Adipose tissue (tissue), 3 donors: ENCODE results near the gene SFXN2. TPM values are rescaled to one million over a fixed set of nuclear protein-coding genes. Genes with fewer than 3 reads are reported as not detected.

Source experiments
- H3K27ac ChIP-seq: one replicate; pipeline ENCODE4 v1.5.1; 2013; ENCODE audit warnings: low read depth, low read length
- WGBS, 3 donors: extraction: QIAGEN DNeasy Blood & Tissue Kit; methylation state at CpG; one replicate each; pipeline ENCODE4 v1.1.7; 2013; 5-methylcytosine and 5-hydroxymethylcytosine counted together
- polyA plus RNA-seq, 3 donors: library from polyadenylated mRNA; stranded (reverse); fragments of 200-250 nt; gene quantifications; one replicate each; pipeline ENCODE4 v1.2.3, GENCODE V29; 2013
- donor health status: healthy with polysubstance abuse.
- donor health status: Bipolar disorder and iron deficiency.
- donor health status: healthy.

SFXN2 gene
- polyA plus RNA-seq, 3 donors, result 3.0 to 11.5 (median 10.8) TPM

DNA sequence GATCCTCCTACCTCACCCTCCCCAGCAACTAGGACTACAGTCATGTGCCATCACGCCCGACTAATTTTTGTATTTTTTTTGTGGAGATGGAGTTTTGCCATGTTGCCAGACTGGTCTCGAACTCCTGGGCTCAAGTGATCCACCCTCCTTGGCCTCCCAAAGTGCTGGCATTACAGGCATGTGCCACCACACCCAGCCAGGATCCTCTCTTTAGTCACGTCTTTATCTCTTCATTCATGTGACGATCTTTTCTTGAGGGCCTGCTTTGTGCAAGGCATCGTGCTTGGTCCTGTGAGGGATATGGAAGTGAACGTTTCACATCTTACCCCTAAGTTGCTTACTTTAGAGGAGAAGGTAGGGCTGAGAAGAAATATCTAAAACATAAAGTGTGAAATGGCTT is 50.9 kb downstream of the SFXN2 start:
- no peak overlapping the region for H3K27ac ChIP-seq
- WGBS, 3 donors, result 78 to 87% (median 81%) methylated on average over 7 of the region's 7 CpGs

DNA sequence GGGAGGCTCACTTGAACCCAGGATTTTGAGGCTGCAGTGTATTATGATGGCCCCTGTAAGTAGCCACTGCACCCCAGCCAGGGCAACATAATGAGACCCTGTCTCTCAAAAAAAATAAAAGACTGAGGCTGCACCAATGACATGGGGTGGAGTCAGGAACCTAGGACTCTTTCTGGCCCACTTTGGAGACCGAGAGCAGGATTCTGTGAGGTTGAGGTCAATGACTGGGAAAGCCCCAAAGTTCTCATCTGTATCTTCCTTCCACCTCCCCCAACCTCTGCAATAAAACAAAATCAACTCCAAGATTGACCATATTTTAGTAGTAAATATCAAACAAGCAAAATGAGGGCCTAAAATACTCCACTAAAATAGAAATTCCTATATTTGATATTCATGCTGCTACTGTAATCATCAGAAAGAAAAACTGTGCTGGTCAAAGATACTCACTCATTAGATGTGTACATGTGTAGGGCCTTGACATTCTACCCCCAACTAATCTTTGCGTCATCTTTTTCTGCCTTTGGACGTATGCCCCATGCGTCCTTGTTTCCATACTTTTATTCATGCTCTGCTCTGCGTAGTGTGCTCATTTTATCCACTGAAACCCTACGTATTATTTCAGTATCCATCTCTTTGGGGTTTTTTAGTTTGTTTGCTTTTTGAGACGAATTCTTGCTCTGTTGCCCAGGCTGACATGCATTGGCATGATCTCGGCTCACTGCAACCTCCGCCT is 53.2 kb downstream of the SFXN2 start:
- 91 to 93% (median 91%) methylated on average over 9 of the region's 9 CpGs for WGBS, 3 donors
- H3K27ac ChIP-seq, result no peak overlapping the region

DNA sequence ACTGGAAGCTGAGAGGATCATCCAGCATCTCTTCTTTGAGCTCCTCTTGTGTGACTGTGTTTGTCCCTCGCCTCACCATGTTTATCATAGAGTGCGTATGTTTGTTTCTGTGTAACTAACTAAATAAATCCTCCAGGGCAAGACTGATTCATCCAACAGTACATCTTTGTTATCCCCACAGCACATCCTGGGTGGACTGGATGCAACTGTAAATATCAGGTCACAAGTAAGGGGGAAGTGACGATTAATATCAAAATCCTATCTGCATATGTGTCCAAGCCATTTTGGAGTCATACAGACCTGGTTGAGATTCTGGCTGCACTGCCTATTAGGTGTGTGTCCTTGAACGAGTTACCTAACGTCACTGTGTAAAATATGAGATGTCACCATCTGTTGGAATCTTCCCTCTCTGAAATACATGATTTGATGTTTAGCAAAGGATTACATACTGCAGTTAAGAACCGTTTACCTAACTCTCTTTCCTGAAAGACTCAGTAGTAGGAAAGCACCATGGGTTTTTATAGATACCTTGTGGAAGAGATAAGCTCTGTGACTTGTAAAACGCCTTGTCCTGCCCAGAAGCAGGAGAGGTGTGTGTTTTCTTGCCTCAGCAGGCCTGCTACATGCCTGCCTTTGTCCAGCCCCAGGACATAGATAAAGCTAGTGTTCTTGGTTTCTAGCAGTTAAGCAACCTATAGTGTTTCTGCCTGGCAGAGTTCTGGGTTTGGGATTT is 55.1 kb downstream of the SFXN2 start:
- H3K27ac ChIP-seq, result no peak overlapping the region
- 49 to 79% (median 75%) methylated on average over 7 of the region's 7 CpGs for WGBS, 3 donors

DNA sequence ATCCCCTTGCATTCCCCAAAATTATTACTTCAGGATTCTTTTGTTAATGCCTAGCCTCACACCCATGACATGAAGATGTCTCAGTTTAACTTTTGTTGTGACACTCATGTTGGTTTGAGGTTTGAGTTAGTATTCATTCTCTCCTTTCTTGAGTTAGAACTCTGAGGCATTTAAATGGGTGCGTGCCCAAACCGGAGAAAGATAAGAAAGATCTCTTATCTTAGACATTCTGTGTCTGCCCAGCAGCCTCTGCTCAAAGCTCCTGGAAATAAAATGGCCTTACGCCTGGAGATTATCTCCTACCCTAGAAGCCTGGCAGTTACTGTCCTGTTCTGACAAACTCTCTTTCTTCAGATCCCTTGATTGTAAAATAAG is 55.7 kb downstream of the SFXN2 start:
- H3K27ac ChIP-seq, result no peak overlapping the region
- 65 to 83% (median 77%) methylated on average over 3 of the region's 3 CpGs for WGBS, 3 donors

DNA sequence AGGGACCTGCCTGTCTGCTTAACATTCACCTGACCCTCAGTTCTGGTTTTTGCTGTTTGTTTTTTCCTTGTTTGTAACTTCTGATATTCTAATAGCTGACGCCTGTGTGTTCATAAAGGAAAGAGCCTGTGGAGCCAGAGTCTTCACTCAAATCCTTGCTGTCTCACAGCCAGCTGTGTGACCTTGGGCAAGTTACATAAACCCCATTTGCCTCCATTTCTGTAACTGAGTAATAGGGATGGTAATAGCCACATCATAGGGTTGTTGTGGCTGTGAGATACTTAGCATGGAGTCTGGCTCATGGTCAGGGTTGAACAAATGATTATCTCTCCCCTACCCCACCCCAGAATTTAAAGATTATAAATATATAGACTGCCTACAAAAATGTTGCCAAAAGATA is 56.4 kb downstream of the SFXN2 start:
- H3K27ac ChIP-seq, result no peak overlapping the region
- 19 to 86% (median 57%) methylated on average over 1 of the region's 1 CpG for whole genome bisulfite sequencing, 3 donors

DNA sequence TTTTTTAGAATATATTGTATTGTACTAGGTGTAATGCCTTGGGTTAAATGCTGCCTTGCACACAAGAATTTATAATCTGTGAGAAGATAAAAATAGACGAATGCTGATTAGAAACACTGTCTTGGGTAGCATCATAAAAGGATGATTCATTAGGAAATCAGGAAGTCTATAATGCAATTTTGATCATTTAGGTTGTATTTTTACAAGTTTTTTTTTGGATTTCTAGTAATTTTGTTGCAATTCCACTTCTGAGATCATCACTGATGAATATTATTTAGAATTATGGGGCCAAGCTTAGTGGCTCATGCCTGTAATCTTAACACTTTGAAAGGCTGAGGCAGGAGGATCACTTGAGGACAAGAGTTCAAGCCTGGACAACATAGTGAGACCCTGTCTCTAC is 58.9 kb downstream of the SFXN2 start:
- 42 to 59% (median 44%) methylated on average over 1 of the region's 1 CpG for WGBS, 3 donors

DNA sequence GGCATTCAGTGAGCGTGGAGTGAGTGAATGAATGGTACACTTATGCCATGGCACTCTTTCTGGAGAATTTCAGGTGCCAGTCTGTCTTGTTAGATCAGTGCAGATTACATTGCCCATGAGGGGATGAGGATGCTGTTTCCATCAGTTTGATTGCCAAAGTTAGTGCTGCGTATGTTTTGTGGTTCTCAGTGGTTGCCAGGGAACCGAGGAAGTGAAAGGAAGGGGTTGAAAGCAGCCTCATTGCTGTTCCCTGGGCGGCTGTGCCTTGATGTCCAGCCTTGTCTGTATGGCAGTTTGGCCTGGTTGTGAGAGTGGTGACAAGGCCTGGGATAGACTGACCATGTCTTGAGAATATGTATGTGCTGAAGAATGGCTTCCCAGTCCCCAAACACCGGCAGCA is 59.5 kb downstream of the SFXN2 start:
- 47 to 80% (median 49%) methylated on average over 5 of the region's 5 CpGs for WGBS, 3 donors
- H3K27ac ChIP-seq, result no peak overlapping the region

More for the DNA sequence above, 58.9 kb downstream of the SFXN2 start:
- no peak overlapping the region for H3K27ac ChIP-seq

DNA sequence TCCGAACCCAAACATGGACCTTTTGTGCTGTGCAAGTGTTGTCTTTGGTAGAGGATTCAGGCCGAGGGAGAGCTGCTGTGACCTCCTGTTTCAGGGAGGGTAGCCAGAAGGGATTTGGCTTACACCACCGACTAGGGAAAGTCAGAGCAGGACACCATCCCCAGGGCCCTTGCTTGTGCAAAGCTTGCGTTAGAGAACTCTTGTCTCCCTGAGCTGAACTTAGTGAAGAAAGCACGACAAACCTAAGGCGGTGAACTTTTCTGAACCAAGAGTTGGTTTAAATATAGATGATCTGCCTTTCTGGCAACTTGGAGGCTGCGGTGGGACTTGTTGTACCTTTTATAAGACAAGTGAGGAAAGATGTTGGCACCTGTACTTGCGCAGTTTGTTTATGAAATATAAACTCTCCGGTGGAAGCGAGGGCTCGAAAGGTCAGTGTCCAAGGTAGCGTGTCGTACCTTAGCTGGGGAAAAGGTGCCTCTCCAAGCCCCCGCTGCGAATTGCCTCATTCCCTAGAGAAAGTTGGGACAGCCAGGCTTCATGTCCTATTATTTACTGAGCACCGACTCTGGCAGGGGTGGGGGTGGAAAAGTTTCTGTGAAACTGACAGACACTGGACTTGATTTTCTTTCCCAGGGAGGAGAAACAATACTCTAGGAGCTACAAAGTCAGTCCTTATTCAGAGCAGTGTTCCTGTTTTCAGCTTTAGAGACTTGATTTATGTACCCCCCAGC is 60.9 kb downstream of the SFXN2 start:
- H3K27ac ChIP-seq, result peak overlapping the region; percentile 78
- WGBS, 3 donors, result 44 to 46% (median 44%) methylated on average over 16 of the region's 16 CpGs

DNA sequence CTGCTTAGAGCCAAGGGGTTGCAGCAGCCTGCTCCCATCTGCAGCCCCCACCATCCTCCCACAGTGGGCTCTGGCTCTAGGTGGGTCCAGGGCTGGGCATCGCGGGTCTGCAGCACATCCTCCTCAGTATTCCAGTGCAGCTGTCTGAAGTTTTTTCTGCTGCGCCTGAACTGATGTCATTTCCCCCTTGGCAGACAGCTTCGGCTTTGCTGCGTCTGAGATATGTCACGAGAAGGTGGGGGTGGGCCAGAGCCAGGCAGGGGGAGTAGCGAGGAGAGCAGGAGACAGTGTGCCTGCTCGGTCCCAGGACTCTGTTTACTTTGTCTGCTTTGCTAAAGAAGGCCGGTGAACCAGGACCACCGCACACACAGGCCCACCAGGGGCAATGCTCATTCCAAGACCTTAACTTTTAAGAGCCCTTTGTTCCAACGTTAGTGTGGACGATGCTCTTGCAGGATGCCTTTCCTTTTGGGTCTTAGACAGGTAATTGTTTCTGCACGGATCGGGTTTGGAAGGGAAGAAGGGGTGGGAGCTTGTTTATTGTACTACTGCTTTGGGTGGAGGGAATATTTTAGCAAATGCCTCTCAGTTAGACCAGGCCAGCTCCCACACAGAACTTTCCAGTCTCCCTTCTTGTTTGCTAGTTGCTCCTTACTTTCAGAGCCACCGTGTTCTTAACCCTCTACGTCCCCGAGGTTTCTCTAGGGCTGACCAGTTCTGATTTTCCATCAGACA is 61.7 kb downstream of the SFXN2 start:
- 9 to 12% (median 12%) methylated on average over 17 of the region's 17 CpGs for WGBS, 3 donors
- peak overlapping the region; percentile 78 for H3K27ac ChIP-seq

DNA sequence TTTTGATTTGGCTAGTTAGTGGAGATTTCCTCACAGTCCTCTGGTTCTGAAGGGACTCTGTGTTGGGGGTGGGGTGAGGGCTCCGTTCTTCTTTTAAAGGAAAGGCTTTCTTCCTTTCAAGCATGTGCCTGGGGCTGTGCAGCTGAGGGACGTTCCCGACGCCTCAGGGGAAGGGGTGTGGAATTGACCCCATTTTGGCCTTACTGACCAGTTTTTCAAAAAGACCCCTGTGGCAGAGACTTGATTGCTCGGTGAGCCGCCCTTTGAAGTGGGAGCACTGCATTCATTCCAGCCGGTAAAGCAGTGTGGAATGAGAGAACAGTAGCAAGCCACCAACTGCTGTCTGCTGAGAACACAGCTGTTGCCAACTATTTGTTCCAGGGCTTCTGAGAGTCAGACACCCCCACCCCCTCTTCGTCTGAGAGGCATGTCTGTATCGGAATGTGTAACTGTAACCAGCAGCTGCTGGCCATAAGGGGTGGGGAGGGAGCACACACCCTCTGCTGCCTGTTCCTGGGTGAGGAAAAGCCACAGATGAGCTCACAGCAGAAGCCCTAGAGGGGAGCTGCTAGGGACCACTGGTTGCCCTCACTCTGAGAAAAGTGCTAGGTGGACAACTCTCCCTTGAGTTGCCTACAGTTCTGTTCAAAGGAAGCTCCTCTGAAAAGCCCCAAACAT is 62.5 kb downstream of the SFXN2 start:
- peak overlapping the region; percentile 78 for H3K27ac ChIP-seq
- 2 to 21% (median 20%) methylated on average over 9 of the region's 9 CpGs for WGBS, 3 donors

DNA sequence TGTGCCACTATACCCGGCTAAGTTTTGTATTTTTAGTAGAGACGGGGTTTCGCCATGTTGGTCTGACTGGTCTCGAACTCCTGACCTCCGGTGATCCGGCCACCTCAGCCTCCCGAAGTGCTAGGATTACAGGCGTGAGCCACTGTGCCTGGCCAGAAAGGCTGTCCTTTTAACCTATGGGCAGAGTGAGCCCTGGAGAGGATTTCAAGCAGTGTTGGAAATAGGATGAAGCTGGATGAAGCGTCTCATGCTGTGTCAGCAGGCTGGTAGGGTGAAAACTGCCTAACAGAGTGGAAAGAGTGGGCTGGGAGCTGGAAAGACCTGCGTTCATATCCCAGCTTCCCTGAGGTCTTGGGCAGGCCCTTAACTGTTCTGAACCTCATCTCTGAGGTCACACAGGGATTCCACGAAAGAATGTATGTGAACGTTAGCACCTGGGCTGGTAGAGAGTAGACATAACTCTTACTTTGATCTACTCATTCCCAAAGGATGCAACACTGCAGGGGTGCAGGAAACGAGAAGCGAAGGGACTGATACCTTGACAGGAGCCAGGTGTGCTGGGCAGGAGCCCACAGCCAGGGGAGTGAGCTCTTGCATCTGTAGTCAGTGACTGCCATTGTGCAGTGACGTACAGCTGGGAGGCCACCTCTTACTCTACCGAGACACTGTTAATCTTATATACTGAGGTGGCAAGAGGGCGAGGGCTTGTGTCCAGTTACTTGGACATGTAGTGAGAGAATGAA is 63.4 kb downstream of the SFXN2 start:
- H3K27ac ChIP-seq, result peak overlapping the region; percentile 78
- WGBS, 3 donors, result 75 to 83% (median 79%) methylated on average over 17 of the region's 17 CpGs

DNA sequence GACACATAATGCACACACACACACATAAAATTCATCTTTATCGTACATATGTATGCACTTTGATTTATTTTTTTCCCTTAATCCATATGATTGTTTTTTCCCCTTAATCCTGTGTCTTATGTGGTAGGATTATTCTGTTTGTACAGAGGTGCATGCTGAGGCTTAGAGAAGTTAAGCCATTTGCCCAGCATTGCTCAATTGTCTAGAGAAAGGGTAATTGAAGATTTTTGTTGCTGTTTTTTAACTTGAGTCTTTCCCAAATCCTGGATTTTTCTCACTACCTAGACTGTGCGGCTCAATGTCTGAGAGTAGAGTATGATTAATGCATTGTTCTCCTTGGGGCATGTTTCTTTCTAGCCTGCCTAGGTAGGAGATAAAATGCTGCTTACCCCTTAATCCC is 64.3 kb downstream of the SFXN2 start:
- no peak overlapping the region for H3K27ac ChIP-seq
- WGBS, 3 donors, result 72 to 86% (median 82%) methylated on average over 2 of the region's 2 CpGs

DNA sequence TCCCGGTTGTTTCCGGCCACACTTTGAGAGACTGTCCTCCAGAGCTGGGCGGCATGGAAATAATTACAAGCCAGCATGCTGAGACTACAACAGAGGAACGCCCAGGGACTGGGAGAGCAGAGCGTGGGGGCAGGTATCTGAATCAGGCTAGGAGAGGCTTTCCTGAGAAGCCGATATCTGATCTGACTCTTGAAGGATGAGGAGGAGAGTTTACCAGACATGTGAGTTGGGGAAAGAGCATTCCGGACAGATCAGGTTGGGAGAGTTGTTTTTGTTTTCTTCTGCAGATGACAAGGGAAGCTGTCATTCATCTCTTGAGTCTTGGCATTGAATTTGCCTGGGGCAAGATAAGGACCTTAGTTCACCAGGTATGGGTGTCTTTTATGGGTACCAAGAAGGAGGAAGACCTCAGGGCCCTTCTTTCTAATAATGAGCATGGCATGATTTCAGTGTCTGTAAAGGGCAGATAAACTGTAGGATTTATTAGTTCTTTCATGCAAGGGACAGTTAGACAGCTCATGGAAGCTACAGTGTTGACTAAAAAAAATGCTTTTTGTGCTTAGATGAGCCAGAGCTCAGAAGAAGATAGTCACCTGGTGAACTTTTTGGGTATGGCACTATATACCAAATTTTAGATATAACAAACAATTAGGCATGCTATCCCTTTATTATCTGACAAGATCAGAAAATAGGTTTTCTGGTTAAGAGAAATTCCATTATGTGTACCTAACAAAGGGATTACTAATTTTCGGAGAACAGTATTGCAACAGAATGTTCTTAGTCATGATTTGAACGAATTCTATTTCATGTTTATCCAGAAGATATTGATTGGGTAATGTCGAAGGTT is 65.5 kb downstream of the SFXN2 start:
- WGBS, 3 donors, result 71 to 77% (median 73%) methylated on average over 10 of the region's 10 CpGs
- H3K27ac ChIP-seq, result no peak overlapping the region

DNA sequence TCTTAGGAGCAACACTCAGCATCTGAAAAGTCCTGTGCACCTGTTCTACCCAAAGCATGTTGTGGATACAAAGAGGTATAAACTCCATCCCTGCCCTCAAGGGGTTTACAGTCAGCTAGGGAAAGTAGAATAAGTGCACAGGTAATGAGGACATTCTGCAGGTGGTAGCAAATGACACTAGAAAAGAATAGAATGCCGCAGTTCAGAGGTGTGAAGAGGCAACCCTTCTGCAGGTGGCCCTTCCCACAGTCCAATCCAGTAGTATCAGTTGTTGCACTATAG is 66.0 kb downstream of the SFXN2 start:
- 97 to 100% (median 98%) methylated on average over 1 of the region's 1 CpG for WGBS, 3 donors

DNA sequence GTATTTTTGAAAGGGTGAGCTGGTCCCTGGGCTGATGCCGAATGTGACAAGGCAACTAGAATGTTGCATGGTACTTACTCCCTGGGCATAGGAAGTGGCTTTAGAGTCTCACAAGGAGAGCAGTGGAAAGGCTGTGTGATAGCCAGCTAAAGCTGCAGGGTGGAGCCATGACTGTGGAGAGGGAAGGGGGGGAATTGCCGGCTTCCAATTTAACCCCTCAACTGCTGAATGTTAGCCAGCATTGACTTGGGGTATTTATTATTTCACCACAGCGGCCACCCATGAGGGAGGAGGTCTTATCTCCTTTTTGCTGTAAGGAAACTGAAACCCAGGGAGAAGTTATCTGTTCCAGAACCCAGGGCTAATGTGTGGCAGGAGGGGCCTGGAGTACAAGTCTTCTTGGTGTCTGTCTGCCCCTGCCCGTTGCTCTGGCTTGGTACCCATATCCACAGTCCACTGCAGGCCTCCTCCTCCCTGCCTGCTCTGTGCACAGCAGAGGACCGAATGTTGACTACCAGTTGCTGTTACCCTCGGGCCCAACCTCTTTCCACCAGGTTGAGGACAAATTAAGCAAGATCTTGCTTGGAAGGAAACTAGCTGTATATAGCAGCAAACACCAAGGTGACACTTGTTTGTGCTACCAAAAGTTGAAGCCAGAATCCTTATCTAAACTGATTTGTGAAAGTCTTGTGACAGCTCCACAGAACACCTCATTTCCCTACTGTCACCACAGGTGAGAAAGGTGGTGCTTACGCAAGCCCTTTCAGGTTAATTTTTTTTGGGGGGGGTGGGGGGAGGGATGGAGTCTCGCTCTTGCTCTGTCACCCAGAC is 66.9 kb downstream of the SFXN2 start:
- WGBS, 3 donors, result 38 to 60% (median 39%) methylated on average over 8 of the region's 8 CpGs
- peak overlapping the region; percentile 48 for H3K27ac ChIP-seq

More for the DNA sequence above, 66.0 kb downstream of the SFXN2 start:
- H3K27ac ChIP-seq, result no peak overlapping the region

DNA sequence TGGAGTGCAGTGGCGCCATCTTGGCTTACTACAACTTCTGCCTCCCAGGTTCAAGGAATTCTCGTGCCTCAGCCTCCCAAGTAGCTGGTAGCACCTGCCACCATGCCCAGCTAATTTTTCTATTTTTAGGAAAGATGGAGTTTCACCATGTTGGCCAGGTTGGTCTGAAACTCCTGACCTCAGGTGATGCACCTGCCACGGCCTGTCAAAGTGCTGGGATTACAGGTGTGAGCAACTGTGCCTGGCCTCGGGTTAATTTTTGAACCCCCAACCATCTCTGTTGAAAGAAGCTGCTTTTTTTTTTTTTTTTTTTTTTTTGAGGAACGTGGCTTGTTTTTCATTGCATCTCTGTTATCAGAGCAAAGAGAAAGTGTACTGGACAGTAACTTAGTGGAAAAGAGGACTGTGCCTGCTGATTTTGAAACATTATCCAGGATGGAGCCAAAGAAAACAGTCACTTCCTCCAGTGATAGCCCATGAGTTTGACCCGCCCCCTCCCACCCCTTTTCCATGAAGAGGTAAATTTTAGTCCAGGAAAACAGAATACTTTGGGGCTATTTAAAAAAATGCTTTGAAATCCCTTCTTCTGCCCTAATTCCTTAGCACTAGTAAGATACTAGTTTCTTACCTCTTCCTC is 67.6 kb downstream of the SFXN2 start:
- WGBS, 3 donors, result 52 to 79% (median 60%) methylated on average over 6 of the region's 6 CpGs
- H3K27ac ChIP-seq, result peak overlapping the region; percentile 83
